NB4 (cell line): ENCODE measurements around the gene OAF.

ENCODE experiments used
- DNase-seq: peaks from one replicate; pipeline ENCODE4 v3.0.0; 2010; ENCODE audit warnings: low read depth
- H3K4me3 ChIP-seq: one replicate; pipeline ENCODE4 v1.5.1; 2011; ENCODE audit warnings: mild to moderate bottlenecking, low read depth, low read length, moderate library complexity
- MYC ChIP-seq: IDR thresholded peaks from 2 replicates; pipeline ENCODE4 v1.6.1; 2011; ENCODE audit warnings: low read depth, low read length
- POLR2A ChIP-seq: IDR thresholded peaks from 2 replicates; pipeline ENCODE4 v1.6.1; 2011; ENCODE audit warnings: mild to moderate bottlenecking; ENCODE audit not compliant: insufficient read length; ENCODE audit errors: extremely low read depth
- TF ChIP-seq, protein P1 (sequence below): IDR thresholded peaks from 2 replicates; pipeline ENCODE4 v1.6.1; 2011; ENCODE audit warnings: low read depth, low read length
- TF ChIP-seq, protein P2 (sequence below): IDR thresholded peaks from one replicate; pipeline ENCODE4 v1.5.1; 2012; ENCODE audit warnings: low read depth, low read length

Gene OAF

DNA sequence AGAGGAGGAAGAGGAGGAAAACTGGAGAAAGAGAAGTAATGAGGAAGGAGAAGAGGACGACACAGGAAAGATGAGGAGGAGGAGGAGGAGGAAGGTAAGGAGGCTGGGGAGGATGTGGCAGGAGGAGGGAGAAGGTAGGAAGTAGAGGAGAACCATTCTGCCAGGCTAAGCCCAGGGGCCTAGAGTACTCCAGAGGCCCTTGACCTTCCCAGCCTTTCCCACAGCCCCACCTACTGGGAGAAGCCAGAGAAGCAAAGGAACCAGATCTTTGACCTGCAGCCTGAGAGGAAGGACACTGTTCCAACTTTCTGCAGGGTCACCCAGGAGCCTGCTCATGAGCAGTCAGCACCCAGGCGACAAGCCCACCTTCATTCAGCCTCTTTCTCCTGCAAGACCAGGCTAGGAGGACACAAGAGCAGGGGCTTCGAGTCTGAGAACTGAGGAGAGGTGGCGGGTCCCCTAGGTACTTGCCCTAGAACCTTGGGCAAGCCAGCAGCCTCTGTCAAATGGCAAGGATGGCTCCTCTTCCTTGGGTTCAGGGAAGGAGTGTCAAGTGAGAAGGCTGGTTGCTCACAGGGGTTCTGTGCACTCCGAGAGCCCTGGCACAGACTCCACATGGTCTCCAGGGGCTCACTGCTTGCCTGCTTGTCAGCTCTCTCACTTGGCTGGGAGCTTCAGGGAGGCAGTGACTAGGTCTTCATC lies 27.9 kb upstream of the OAF start:
- H3K4me3 ChIP-seq, result no peak overlapping the region
- peak; percentile 52 for DNase-seq

DNA sequence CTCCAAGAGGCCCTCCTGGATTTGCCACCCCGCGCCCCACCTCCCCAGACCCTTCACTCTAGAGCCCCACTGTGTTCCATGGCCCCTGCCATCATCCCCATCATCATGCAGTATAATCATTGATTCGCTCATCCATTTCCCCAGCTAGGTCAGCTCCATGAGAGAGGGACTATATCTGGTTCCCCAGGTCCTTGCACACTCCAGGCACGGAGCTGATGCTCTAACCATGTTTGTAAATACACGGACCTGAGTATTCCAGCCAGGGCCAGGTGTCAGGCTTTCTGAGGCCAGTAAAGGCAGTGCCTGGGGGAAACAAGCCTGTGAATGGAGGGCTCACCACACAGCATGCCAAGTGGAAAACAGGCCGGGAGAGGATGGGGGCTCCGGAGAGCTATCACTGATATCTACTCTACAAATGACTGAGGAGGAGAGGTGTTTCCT lies 27.1 kb upstream of the OAF start:
- TF ChIP-seq, protein P1, sequence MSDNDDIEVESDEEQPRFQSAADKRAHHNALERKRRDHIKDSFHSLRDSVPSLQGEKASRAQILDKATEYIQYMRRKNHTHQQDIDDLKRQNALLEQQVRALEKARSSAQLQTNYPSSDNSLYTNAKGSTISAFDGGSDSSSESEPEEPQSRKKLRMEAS, result no peak
- no peak for TF ChIP-seq MYC
- TF ChIP-seq POLR2A, result no peak
- TF ChIP-seq, protein P2, sequence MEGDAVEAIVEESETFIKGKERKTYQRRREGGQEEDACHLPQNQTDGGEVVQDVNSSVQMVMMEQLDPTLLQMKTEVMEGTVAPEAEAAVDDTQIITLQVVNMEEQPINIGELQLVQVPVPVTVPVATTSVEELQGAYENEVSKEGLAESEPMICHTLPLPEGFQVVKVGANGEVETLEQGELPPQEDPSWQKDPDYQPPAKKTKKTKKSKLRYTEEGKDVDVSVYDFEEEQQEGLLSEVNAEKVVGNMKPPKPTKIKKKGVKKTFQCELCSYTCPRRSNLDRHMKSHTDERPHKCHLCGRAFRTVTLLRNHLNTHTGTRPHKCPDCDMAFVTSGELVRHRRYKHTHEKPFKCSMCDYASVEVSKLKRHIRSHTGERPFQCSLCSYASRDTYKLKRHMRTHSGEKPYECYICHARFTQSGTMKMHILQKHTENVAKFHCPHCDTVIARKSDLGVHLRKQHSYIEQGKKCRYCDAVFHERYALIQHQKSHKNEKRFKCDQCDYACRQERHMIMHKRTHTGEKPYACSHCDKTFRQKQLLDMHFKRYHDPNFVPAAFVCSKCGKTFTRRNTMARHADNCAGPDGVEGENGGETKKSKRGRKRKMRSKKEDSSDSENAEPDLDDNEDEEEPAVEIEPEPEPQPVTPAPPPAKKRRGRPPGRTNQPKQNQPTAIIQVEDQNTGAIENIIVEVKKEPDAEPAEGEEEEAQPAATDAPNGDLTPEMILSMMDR, result no peak
- no peak overlapping the region for H3K4me3 ChIP-seq
- DNase-seq, result no peak

More for the DNA sequence above, 27.9 kb upstream of the OAF start:
- TF ChIP-seq, protein P1, result no peak
- TF ChIP-seq POLR2A, result no peak
- TF ChIP-seq, protein P2, result peak; percentile 33

DNA sequence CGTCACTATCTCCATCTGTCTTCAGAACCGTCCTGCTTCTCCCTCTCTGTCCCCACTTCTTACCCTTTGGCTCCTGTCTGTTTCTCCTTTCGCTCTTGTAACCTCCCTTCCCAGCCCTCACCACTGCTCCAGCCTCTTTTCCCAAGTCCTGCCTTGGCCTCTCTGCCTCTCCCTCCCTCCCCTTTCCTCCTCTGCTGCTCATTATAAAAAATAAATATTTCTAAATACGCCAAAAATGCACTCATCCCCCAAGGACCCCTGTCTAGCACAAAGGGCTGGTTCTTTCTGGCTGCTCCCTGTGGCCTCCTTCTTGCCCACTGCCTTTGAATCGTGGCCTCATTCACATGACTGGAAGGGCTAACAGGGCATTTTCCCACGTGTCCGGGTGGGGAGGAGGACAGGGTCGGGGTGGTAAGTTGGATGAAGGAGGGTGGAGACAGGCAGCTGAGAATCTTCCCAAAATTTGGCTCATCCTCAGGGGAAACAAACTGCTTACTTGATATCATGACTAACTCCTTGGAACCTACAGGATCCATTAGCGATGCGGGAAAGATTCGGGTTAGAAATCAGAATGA lies 26.4 kb upstream of the OAF start:
- TF ChIP-seq, protein P1, result no peak
- TF ChIP-seq, protein P2, result no peak
- no peak for TF ChIP-seq POLR2A
- no peak for TF ChIP-seq MYC
- no peak for DNase-seq
- no peak overlapping the region for H3K4me3 ChIP-seq

DNA sequence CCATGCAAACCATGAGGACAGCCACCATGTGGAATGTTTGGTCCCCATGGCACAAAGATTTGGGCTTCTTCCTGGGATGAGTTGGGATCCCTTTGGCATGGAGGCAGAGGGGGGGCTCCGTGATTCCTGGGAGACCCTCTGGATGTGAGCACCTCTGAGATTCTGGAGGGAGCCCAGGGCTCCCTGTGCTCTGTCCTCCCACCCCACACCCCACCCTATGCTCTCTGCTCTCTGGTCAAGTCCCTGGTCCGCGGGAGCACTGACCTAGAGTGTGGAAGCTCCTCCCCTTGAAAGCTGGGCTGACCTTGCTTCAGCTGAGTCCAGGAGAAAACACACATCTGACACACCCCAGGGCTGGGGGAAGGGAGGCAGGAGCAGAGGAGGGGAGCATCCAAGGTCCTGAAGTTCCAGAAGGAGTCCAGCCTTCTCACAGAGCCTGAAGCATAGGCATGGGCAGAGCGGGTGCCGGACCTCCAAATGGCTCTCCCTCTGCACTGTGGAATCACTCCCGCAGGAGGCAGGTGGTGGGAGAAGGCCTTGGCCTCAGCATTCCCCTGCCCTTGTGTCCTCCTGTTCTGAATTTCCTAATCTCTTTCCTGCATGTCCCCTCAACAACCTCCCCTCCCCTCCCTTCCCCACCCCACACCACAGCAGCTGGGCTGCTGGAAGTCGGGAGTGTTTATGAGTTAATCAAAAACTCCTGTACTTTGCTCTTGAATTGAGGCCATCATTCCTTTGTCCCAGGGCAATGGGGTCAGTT lies 25.7 kb upstream of the OAF start:
- TF ChIP-seq, protein P1, result no peak
- TF ChIP-seq, protein P2, result no peak
- DNase-seq, result no peak
- no peak overlapping the region for H3K4me3 ChIP-seq

DNA sequence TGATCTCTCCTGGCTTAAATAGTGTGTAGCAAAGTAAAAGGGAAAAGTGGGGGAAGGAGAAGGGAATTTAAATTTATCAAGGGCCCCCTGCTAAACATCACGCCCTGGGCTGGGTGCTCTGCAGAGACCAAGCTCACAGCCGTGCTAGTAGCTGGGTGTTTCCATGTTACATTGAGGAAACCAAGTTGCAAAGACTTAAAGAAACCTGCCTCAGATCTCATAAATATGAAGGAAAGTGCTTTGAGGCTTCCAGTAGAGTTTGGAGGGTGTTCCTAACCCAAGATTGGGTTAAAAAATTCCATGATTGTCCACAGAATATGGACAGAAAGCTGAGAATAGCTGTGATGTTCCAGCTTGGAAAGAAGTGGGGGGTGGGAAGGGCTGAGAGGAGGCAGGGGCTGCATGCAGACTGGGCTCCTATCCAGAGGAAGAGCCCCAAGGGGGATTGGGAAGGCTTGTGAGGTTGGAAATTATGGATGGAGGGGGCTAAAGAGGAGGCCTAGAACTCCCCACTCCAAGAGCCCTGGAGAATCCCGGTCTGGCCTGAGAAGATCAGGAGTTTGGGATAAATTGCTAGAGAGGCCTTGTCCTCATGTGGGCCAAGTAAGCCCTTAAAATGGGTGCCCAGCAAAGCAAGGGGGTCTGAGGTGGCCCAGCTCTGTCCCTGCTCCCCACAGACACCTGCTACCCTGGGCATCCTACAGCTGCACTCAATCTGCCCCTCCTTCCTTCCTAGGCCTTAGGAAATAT lies 25.0 kb upstream of the OAF start:
- TF ChIP-seq MYC (no peak), POLR2A (no peak)
- TF ChIP-seq, protein P2, result no peak
- TF ChIP-seq, protein P1, result no peak
- no peak for DNase-seq
- H3K4me3 ChIP-seq, result no peak overlapping the region
